NCI-H446 (cell line): ENCODE data around the gene GAPVD1.
"Not testable (repeated sequence)": the region's sequence is repeated elsewhere in the genome, so short reads cannot be mapped to it uniquely, and the experiment has no call there.

Experiments
- DNase-seq, 2 experiments: peaks; one replicate each; lab custom pipeline; 2025; lab: John Stamatoyannopoulos, UW

GAPVD1 gene

DNA sequence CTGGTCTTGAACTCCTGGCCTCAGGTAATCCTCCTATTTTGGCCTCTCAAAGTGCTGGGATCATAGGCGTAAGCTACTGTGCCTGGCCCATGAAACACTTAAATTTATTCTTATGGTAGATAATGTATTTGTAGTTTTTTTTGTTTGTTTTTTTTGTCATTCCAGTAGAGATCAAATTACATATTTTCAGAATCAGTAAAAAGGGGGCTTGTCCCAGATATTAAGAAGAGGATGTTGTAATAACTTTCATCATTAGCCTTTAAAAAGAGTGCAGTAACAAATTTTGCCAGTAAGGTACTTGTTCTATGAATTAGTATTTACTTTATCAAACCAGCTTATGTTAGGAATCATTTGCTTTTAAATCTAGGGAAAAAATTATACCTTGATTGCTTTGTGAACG lies 42.6 kb downstream of the GAPVD1 start:
- no peak for DNase-seq

DNA sequence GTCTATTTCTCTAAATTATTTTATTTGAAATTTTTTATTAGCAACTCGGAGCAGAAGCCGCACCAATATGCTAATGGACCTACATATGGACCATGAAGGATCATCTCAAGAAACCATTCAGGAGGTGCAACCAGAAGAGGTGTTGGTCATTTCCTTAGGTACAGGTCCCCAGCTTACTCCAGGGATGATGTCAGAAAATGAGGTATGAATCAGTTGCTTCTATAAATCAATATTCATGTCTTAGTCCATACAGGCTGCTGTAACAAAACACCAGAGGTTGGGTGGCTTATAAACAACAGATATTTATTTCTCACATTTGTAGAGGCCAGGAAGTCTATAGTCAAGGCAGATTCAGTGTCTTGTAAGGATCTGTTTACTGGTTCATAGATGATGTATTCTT lies 50.8 kb downstream of the GAPVD1 start:
- DNase-seq: no peak

DNA sequence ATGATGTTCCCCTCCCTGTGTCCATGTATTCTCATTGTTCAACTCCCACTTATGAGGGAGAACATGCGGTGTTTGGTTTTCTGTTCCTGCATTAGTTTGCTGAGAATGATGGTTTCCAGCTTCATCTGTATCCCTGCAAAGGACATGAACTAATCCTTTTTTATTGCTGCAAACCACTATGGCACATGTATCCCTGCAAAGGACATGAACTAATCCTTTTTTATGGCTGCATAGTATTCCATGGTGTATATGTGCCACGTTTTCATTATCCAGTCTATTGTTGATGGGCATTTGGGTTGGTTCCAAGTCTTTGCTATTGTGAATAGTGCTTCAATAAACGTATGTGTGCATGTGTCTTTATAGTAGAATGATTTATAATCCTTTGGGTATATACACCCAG lies 54.7 kb downstream of the GAPVD1 start:
- DNase-seq: not testable (repeated sequence)

DNA sequence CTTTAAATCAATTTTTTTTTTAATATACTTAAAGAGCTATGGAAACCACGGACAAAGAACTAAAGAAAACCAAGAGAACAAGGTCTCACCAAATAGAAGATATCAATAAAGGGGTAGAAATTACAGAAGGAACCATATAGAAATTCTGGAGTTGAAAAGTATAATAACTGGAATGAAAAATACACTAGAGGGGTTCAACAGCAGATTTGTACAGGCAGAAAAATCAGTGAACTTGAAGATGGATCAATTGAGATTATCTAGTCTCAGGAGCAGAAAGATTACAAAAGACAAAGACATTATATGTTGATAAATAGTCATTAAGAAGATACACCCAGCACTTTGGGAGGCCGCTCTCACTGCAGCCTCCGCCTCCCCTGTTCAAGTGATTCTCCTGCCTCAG lies 56.1 kb downstream of the GAPVD1 start:
- no peak for DNase-seq

DNA sequence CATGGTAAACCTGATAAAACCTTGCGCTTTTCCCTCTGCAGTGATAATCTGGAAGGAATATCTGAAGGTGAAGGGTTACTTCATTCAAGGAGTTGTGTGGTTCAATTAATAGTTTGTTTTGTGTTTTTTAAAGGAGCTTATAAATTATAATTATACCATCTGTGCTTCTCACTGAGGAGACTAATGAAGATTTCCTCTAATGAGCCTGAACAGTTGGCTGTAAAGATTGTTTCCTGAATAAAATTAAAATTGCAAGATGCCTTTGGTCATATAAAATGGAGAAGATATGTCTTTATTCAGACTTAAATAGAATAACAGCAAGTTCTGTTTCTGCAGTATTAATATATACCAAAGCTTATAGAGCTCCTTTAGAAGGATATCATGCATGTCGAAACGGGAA lies 59.9 kb downstream of the GAPVD1 start:
- no peak for DNase-seq

DNA sequence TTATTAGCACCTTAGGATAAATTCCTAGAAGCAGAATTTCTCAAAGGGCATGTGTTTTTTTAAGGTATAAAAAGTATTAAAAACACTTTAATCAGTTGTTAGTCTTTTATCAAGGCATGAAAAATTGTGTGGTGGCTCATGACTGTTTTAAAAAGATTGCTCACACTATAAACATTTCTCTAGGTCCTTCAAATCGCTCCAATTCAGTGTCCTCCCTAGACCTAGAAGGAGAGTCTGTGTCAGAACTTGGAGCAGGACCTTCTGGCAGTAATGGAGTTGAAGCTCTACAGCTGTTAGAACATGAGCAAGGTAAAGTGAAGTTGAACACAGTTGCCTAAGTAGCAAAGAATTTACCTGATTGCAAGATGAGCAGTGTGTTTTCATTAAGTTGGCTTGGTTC lies 62.0 kb downstream of the GAPVD1 start:
- no peak for DNase-seq

DNA sequence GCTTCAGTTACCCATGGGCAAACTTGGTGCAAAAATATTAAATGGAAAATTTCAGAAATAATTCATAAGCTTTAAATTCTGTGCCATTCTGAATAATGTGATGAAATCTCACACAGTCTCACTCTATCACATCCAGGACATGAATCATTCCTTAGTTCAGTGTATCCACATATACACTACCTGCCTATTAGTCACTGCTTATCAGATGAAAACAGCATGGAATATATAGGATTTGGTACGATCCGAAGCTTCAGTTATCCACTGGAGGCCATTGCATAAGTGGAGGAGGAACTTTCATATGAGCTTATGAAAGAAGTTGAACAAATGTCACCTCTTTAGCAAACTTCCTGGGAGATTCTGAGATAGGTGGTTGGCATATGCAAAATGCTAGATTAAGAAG lies 64.2 kb downstream of the GAPVD1 start:
- DNase-seq: no peak

DNA sequence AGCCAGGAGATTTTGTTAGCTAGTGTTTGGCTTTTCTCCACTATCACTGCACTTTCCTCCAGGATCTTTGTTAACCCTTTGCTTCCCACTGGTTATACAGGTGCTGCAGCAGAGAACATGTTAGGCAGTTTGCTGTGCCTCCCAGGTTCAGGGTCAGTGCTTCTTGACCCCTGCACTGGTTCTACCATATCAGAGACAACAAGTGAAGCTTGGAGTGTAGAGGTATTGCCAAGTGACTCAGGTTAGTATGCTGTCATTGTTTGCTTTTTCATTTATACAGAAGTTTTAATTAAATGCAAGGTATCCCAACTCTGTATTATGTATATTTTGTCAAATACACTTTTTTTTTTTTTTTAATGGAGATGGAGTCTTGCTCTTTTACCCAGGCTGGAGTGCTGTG lies 68.4 kb downstream of the GAPVD1 start:
- DNase-seq: no peak

DNA sequence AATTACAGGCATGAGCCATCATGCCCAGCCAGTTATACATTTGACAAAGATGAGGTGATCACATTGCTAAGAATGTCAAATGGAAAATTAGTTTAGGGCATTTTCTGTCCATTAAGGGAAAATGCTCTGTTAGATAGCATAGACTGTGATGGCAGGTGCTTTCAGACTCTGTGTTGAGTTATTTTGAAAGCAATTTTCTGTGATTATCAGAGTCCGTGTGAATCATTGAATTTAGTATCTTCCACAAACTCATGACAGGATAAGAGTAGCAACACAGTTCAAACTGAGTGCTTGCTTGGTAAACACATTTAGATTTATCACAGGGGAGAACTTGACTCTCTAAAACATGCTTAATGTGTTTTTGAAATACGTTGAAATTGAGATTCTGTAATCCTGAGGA lies 69.0 kb downstream of the GAPVD1 start:
- no peak for DNase-seq

DNA sequence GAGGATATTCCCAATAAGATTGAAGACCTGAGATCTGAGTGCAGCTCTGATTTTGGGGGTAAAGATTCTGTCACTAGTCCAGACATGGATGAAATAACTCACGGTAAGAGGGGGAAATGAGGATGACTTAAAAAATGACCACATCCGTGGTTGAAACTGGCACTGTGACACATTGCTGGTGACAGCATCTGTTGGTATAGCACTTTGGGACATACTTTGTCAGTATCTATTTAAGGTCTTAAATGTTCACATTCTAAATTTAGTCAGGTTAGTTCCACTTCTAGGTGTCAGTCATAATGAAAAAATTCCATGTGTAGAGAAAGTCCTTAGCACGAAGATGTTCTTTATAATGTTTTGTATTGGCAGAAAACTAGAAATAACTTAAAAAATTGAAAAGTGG lies 70.9 kb downstream of the GAPVD1 start:
- DNase-seq: no peak

DNA sequence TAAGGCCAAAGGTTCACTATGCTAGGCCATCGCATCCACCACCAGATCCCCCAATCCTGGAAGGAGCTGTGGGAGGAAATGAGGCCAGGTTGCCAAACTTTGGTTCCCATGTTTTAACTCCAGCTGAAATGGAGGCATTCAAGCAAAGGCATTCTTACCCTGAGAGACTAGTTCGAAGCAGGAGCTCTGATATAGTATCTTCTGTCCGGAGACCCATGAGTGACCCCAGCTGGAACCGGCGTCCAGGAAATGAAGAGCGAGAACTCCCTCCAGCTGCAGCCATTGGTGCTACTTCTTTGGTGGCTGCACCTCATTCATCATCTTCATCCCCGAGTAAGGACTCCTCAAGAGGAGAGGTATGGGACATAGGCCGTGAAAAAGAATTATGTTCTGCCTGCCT lies 75.6 kb downstream of the GAPVD1 start:
- DNase-seq: no peak

DNA sequence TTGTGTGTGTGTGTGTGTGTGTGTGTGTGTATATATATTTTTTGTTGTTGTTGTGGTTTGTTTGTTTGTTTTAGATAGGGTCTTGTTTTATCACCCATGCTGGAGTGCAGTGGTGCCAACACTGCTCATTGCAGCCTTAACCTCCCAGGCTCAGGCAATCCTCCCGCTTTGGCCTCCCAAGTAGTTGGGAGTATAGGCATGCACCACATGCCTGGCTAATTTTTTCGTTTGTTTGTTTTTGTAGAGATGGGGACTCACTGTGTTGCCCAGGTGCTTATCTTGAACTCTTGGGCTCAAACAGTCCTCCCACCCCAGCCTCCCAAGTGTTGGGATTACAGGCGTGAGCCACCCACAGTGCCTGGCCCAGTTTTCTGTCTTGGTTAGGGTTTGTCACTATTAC lies 77.3 kb downstream of the GAPVD1 start:
- no peak for DNase-seq

DNA sequence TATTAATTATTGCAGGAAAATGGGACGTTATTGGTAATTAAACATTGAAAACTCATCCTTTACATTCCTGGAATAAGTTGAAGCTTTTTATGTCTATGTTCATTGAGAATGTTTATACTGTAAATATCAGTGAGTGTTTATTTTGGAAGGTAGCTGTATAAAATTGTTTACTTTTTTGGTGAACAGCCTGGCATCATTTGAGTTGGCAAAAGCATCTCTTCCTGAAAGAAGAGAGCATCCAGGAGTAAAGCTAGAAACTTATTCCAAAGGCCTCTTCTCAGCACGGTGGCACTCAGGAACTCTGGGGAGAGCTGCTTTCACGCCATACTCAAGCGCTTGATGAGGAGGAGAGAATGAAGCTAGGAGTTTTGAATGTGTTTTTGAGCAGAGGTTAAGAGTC lies 79.9 kb downstream of the GAPVD1 start:
- no peak for DNase-seq

DNA sequence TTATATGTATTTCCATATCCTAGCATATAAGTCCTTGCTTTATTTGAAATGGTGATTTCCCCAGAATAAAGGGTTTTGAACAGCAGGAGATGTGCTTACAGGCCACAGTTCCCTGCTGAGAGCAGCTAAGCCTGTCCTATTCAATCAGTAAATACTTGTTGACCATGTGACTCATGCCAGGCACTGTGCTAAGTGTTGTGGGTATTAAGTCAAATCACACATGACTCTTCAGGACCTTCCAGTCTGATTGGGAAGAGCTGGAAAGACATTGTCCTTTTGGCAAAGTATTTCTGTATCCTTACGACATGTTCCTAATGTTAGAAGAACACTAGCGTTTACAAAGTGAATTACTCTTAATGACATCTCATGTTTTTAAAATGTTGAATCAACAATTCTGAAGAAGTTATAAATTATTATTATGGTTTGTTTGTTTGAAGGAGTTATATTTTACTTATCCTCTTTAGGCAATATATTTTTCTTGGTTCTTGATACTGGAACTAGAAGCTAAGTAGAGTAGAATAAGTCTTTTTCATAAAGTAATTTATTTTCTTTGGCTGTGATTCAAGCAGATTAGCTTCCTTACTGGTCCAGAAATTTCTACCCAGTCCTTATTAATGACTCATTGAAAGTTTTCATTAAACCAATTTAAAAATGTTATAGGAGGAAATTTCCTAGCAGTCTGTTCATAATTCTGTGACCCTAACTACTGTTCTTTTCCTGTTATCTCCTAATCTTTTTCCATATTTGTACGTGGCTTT lies 82.1 kb downstream of the GAPVD1 start:
- peak in 1 of 2 experiments; percentile 0 for DNase-seq

DNA sequence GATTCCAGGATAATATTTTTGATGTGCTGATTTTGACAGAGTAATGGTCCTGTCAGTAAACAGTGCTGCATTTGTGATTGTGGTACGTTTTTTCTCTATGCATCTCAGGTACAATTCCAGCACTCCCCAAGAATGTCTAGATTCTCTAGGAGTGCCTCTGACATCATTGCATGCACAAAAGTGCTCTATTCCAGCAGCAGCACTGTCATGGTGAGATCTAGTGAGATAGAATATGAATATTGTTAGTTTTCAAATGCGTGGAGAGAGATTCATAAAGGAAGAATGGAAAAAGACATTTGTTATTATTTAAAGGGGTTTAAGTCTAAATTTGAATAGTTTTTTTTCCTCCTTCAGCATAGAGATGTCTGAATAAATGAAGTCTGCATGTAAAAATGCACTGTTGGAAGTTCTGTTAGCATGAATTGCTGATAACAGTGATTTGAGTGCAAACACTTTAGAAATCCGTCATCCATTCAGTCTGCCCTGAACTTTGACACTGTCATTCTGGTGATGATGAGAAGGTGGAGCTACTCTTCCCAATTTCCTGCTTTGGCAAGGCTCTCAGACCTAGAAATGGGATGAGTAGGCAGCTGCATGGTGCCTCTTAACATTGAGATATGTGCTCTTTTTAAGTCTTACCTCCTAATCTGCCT lies 84.6 kb downstream of the GAPVD1 start:
- DNase-seq: no peak

DNA sequence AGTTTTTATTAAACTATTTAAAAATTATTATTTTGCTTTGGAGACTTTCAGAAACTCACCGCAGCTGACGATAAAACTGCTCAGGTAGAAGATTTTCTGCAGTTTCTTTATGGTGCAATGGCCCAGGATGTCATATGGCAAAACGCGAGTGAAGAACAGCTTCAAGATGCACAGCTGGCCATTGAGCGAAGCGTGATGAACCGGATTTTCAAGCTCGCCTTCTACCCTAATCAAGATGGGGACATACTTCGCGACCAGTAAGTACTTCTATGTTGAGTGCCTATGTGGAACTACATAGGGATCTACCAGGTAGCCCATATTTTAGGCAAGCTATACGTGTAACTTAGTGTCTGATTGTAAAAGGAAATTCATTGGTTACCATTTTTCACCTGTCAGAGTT lies 94.0 kb downstream of the GAPVD1 start:
- no peak for DNase-seq

DNA sequence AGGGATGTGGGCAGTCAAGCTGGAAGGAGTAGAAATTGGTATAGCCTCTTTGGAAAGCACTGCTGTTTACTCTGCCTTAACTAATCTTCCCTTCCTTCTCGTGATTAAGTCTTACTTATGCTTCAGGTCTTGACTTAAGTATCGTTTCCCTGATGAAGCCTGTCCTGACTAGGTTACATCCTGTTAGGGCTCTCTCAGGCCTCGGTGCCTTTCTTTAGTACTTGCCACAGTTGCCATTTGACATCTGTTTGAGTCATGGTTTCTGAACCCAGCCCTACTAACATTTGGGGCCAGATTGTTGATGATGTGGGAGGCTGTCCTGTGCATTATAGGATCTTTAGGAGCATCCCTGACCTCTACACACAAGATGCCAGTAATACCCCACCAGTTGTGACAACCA lies 94.4 kb downstream of the GAPVD1 start:
- no peak for DNase-seq

DNA sequence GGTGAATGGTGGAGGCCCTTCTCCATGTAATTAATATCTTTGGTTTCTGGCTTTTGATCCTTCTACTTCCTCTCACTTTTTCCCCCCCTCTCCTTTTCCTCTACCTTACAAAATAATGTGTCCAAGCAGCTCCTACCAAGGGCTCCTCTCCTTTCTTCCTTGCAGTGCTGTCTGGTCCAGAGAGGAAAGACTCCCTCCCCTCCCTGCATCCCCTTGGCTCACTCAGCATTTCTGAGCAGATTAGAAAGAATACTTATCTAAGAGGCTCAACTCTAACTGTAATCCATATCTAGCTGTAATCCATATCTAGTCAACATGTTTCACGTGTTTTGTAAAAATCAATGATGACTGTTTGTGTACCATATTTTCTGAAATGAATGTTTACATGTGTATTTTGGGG lies 97.4 kb downstream of the GAPVD1 start:
- no peak for DNase-seq

DNA sequence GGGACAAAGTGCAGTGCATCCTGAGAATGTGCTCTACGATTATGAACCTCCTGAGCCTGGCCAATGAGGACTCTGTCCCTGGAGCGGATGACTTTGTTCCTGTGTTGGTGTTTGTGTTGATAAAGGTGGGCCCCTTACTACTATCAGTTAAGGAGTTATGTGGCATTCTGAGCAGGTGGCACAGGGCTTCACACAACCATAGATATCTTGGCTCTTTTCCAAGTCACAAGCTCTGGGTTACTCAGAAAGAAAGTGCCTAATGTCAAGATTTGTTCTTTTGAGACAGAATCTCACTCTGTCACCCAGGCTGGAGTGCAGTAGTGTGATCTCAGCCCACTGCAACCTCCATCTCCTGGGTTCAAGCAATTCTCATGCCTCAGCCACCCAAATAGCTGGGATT lies 99.0 kb downstream of the GAPVD1 start:
- DNase-seq: no peak

DNA sequence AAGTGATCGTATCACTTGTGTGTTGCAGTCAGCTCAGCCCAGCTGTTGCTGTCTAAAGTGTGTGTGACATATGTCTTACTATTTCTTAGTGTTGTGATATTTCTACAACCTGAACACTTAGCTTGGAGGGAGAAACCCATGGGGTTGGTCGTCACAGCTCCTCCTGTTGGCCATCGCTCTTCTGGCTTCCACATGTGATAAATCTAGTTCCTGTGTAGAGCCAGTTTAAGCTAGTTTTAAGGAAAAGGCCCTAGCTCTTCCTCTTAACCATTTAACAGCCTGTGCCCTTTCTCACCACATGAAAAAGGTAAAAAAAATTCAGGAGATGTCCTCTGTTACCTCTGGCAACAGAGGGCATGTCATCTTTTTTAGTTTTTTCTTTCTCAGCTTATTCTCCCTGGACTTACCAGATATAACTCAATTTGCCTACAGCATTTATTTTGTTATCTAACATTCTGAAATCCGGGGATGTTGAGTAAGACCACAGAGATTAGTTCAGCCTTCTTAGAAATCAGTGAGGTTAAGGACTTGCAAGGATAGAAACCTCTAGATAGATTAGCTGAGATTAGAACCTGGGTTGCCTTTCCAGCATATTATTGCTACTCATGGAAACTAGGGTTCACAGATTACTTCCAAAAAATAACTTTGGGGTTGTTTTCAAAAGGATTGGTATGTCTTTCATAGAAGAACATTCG lies 100.4 kb downstream of the GAPVD1 start:
- no peak for DNase-seq

DNA sequence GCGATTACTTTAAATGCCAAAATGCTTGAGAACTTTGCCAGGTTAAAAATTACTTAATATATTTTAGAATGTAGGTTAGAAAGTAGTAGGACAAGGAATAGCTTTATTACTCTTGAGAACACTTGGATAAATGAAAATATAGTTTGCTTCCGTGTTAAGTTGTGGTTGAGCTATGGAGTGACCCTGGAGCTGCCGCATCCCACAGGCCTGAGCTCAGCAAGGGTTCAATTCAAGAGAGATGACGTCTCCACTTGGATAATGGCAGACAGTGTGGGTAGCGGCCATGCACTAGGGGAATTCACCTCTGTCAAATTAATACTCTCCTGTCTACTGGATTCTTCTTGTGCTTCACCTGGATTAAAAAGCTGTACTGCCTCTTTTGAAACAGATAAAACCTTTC lies 105.0 kb downstream of the GAPVD1 start:
- DNase-seq: no peak

DNA sequence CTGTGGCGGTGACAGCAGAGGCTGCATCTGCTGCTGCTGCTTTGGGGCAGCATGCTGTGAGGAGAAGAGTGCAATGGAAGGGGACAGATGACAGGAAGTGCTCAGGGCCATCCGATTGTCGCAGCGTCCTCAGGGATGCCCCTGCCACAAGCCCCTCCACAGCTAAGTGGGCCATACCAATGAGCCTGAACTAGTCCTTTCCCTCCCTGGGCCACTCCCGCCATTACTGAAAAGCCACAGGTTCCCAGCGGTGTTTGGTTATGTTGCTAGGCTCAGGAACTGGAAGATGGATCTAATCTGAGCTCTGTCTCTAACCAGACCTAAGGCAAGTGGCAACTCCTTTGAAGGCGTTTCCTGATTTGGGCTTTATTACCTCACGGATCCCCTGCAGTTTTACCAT lies 109.2 kb downstream of the GAPVD1 start:
- no peak for DNase-seq

DNA sequence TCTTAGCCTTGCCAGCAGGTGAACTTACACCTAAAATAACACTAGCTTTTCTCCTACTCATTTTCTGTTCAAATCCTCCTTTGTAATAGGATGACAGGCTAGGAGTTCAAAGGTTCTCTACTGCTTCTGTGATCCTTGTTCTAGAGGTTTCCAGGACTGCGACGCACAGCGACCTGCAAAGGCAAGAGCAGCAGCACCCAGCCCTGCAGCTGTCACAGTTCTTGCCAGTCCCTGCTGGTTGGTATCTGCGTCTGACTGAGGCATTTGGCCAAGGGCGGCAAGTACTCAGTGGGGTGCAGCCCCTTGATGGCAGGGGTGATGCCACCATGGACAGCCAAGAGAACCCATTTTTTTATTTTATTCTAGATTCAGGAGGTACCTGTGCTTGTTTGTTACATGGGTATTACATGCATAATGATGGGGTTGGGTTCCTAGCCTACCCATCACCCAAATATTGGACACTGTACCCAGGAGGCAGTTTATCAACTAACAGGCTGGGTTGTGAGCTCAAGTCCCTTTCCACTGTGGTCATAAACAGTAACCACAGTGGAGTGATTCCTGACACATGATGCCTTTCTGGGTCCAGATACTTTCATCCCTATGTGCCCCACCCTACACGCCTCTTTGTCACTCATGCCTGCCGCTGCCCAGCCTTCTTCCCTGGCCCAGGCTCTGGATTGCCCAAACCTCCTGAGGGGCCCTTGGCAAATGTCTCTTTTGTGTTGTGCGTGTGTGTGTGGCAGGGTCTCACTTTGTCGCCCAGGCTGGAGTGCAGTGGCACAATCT lies 111.0 kb downstream of the GAPVD1 start:
- no peak for DNase-seq
